Adrenal gland (tissue), 19 donors: ENCODE results near the gene PRAMEF26. TPM values are rescaled to one million over a fixed set of nuclear protein-coding genes. Genes with fewer than 3 reads are reported as not detected.
"Not testable (repeated sequence)": the region's sequence is repeated elsewhere in the genome, so short reads cannot be mapped to it uniquely, and the experiment has no call there.

Source experiments
- DNase-seq, 7 donors: peaks; one replicate each; pipeline ENCODE4 v3.0.0-alpha.2; 2019 to 2020
- H3K27ac ChIP-seq, 5 donors: fragments of 200-600 bp; sonication (generic) in 4 of 5; 1 replicate in 3 of 5; 2 replicates in 2 of 5; pipeline versions ENCODE4 v1.5.1 to v1.8.0; 2016 to 2020; ENCODE audit warnings: mild to moderate bottlenecking in 1 of 5
- H3K27me3 ChIP-seq: fragments of 200-600 bp; 2 replicates; pipeline ENCODE4 v1.8.0; 2021
- H3K36me3 ChIP-seq, 2 donors: fragments of 200-600 bp; replicated peaks in 1 of 2; 1 replicate in 1 of 2; 2 replicates in 1 of 2; pipeline versions ENCODE4 v1.5.1 to v1.8.0; 2018 to 2022
- H3K4me1 ChIP-seq, 2 donors: fragments of 200-600 bp; replicated peaks in 1 of 2; 1 replicate in 1 of 2; 2 replicates in 1 of 2; pipeline versions ENCODE4 v1.5.1 to v1.8.0; 2018 to 2021
- H3K4me3 ChIP-seq, 4 donors: fragments of 200-600 bp; sonication (generic) in 3 of 4; one replicate each; pipeline ENCODE4 v1.5.1; 2016 to 2018
- H3K9me3 ChIP-seq, 3 donors: fragments of 200-600 bp; sonication (generic) in 1 of 3; replicated peaks in 1 of 3; 1 replicate in 2 of 3; 2 replicates in 1 of 3; pipeline versions ENCODE4 v1.5.1 to v1.8.0; 2016 to 2021
- WGBS, 4 donors: extraction: QIAGEN DNeasy Blood & Tissue Kit in 2 of 4; methylation state at CpG; one replicate each; pipeline versions ENCODE4 v1.1.5 to v1.1.7; 2013 to 2017; 5-methylcytosine and 5-hydroxymethylcytosine counted together
- intact Hi-C, 2 donors: fragments of 100-400 bp; cut with DNase I; formaldehyde crosslinking; loops; one replicate each; pipeline versions ENCODE4 v1.14.1 to v1.15.0; 2022 to 2023
- long read RNA-seq, 10 donors: library from polyadenylated mRNA in 3 of 10; unstranded in 2 of 10; stranded (forward) in 1 of 10; transcript quantifications; one replicate each; pipeline ENCODE4 v2.0.0 and lab custom pipeline, GENCODE V29; 2021 to 2026
- polyA plus RNA-seq, 3 donors: library from polyadenylated mRNA; stranded (reverse); fragments of 200-250 nt in 2 of 3; fragments of 350-450 nt in 1 of 3; fragmentation: Illumina TruSeq in 1 of 3; extraction: RNeasy Lipid Tissue Mini Kit (QIAGEN cat#74804) in 1 of 3; gene quantifications; one replicate each; pipeline ENCODE4 v1.2.3, GENCODE V29; 2013 to 2014
- total RNA-seq, 9 donors: library from RNA; depleted of rRNA in 4 of 9; stranded (reverse); fragments of >200 nt in 4 of 9; fragments of 120-200 nt in 1 of 9; fragmentation: NEBNext Ultra II Directional in 1 of 9; extraction: Animal tissue kit (Norgen Biotek cat#: 25700) in 1 of 9; gene quantifications; one replicate each; pipeline versions ENCODE4 v1.1.0 to v1.2.4, GENCODE V29; 2013 to 2023
- donor health status: healthy with polysubstance abuse.
- donor health status: Bipolar disorder and iron deficiency.
- donor health status: DM: yes; HTN: yes; CAD: no.
- donor health status: DM: no; HTN: no; CAD: no.
- donor health status: DM: no; HTN: no; CAD: no.
- donor health status: DM: yes; HTN: yes; CAD: no.

PRAMEF26 gene
- total RNA-seq (not detected), polyA plus RNA-seq (not detected)
- long read RNA-seq, donor 1 = 0 reads
- long read RNA-seq, donor 2 = 0 reads
- long read RNA-seq, donor 3 = 0 reads
- long read RNA-seq, donor 4 = 0 reads
- long read RNA-seq, donor 5 = 0 reads
- long read RNA-seq, donor 6 = 0 reads
- long read RNA-seq, donor 7 = 0 reads
- long read RNA-seq, donor 8 = 0 reads
- long read RNA-seq, donor 9 = 0 reads
- long read RNA-seq, donor 10 = 0 reads

DNA sequence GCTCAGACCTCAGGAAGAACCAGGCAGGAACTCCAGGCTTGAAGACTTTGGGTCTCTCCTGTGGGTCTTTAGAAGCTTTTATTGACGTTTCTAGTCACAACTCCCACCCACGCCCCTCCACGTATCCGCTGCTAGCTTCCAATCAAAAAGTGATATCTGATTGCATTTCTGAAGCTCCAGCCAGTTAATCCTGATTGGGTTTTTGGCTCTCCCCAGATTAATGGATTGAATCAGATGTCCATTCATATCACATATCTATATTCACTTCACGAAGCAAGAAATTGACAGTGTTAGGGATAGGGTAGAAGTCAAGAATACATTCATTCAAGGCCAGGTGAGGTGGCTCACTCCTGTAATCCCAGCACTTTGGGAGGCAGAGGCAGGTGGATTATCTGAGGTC lies at the start of gene PRAMEF26:
Gene PRAMEF26, minus strand, starts transcription at position 101 of the 400 bp plus-strand sequence. CDS start 2,914 bp downstream, outside the sequence.
- H3K4me1 ChIP-seq, H3K9me3 ChIP-seq, H3K36me3 ChIP-seq, H3K4me3 ChIP-seq, H3K27ac ChIP-seq, DNase-seq, H3K27me3 ChIP-seq, intact Hi-C loops: not testable (repeated sequence)
- 60 to 75% methylated on average over 1 of the region's 5 CpGs; no CpG with 5 or more reads in 2 of the 4 donors for WGBS, 4 donors

DNA sequence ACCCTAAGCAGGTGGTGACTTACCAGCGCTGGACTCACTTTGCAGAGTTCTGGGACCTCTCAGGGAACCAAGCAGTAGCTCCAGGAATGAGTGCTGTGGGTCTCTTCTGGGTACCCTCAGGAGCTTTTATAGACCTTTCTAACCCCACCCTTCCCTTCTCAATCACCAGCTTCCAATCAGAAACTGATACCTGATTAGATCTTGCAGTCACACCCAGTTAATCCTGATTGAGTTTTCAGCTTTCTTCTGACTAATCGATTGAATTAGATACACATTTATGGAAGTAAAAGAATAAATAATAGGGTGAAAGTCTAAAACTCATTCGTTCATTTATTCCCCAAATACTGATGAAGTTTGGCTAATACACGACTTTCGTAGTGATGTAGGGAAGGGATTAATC lies 45.5 kb upstream of the PRAMEF26 start, which contains the start of gene PRAMEF13:
Gene PRAMEF13, minus strand, starts transcription at position 101 of the 400 bp plus-strand sequence. CDS start 1,820 bp downstream, outside the sequence.
- 80% methylated on average over 1 of the region's 5 CpGs; no CpG with 5 or more reads in 3 of the 4 donors for WGBS, 4 donors
- H3K36me3 ChIP-seq, H3K27ac ChIP-seq, H3K27me3 ChIP-seq, H3K9me3 ChIP-seq, intact Hi-C loops, H3K4me3 ChIP-seq, H3K4me1 ChIP-seq, DNase-seq: not testable (repeated sequence)

DNA sequence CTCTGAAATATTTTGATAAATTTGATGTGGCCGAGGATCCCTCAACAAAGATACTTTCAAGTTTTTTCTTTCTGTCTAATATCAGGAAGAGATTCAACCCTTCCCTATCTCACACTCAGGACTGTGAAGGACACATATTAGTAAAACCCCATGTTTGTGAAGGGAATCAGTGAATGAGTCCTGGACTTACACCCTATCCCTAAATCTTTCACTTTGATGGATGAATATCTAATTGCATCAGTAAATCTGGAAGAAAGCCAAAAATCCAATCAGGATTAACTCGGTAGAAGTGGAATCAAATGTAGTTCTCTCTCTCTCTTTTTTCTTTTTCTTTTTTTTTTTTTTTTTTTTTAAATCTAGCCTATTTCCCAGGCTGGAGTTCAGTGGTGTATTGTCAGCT lies 15.7 kb upstream of the PRAMEF26 start, which contains the start of gene PRAMEF9:
Gene PRAMEF9, plus strand, starts transcription at position 301 of the 400 bp plus-strand sequence. CDS start 3,433 bp downstream, outside the sequence.
- H3K9me3 ChIP-seq, H3K27ac ChIP-seq, H3K4me3 ChIP-seq, H3K4me1 ChIP-seq, DNase-seq, intact Hi-C loops, H3K27me3 ChIP-seq, H3K36me3 ChIP-seq: not testable (repeated sequence)
- WGBS, 4 donors = 58 to 92% (median 71%) methylated on average over 1 to 2 of the region's 2 CpGs

- H3K27me3 ChIP-seq, DNase-seq, H3K4me1 ChIP-seq, intact Hi-C loops, H3K4me3 ChIP-seq, H3K9me3 ChIP-seq, H3K27ac ChIP-seq, H3K36me3 ChIP-seq: not testable (repeated sequence)
- no CpG with 5 or more reads among the region's 8 CpGs for WGBS, 4 donors
Measured at GRCh38 chr1:13165531-13165930, 9.7 kb upstream of the PRAMEF26 start, which contains the start of gene HNRNPCL4. Gene HNRNPCL4 (minus strand): TSS chr1:13165631. CDS start chr1:13165467, 164 bp downstream.

- intact Hi-C loops, H3K4me3 ChIP-seq, H3K36me3 ChIP-seq, H3K4me1 ChIP-seq, H3K9me3 ChIP-seq, DNase-seq, H3K27me3 ChIP-seq, H3K27ac ChIP-seq: not testable (repeated sequence)
- 84 to 97% (median 93%) methylated on average over 6 of the region's 6 CpGs for WGBS, 4 donors
Measured at GRCh38 chr1:13116754-13117153, 39.1 kb downstream of the PRAMEF26 start, which contains the start of gene HNRNPCL2. Gene HNRNPCL2 (minus strand): TSS chr1:13116854. CDS start chr1:13116400, 454 bp downstream.

Other genes starting within 250 kb of the PRAMEF26 start
- gene PRAMEF7, start 239.4 kb downstream of the PRAMEF26 start, total RNA-seq = not detected
- gene PRAMEF7, start 239.4 kb downstream of the PRAMEF26 start, polyA plus RNA-seq = not detected
- not detected for gene PRAMEF6, start 208.4 kb downstream of the PRAMEF26 start, total RNA-seq
- not detected for gene PRAMEF6, start 208.4 kb downstream of the PRAMEF26 start, polyA plus RNA-seq
- gene PRAMEF27, start 99.4 kb downstream of the PRAMEF26 start, total RNA-seq = not detected
- gene PRAMEF27, start 99.4 kb downstream of the PRAMEF26 start, polyA plus RNA-seq = not detected
- gene HNRNPCL3, start 95.2 kb downstream of the PRAMEF26 start, total RNA-seq = not detected
- gene HNRNPCL3, start 95.2 kb downstream of the PRAMEF26 start, polyA plus RNA-seq = not detected
- gene PRAMEF25, start 85.2 kb downstream of the PRAMEF26 start, total RNA-seq = not detected
- not detected for gene PRAMEF25, start 85.2 kb downstream of the PRAMEF26 start, polyA plus RNA-seq
- not detected for gene HNRNPCL2, start 39.2 kb downstream of the PRAMEF26 start, total RNA-seq
- not detected for gene HNRNPCL2, start 39.2 kb downstream of the PRAMEF26 start, polyA plus RNA-seq
- gene HNRNPCL4, start 9.6 kb upstream of the PRAMEF26 start, total RNA-seq = not detected
- not detected for gene HNRNPCL4, start 9.6 kb upstream of the PRAMEF26 start, polyA plus RNA-seq
- not detected for gene PRAMEF9, start 15.8 kb upstream of the PRAMEF26 start, total RNA-seq
- gene PRAMEF9, start 15.8 kb upstream of the PRAMEF26 start, polyA plus RNA-seq = not detected
- gene PRAMEF13, start 45.4 kb upstream of the PRAMEF26 start, total RNA-seq = not detected
- gene PRAMEF13, start 45.4 kb upstream of the PRAMEF26 start, polyA plus RNA-seq = not detected
- gene PRAMEF18, start 70.1 kb upstream of the PRAMEF26 start, total RNA-seq = not detected
- not detected for gene PRAMEF18, start 70.1 kb upstream of the PRAMEF26 start, polyA plus RNA-seq
- not detected for gene PRAMEF5, start 98.2 kb upstream of the PRAMEF26 start, total RNA-seq
- not detected for gene PRAMEF5, start 98.2 kb upstream of the PRAMEF26 start, polyA plus RNA-seq
- not detected for gene PRAMEF8, start 129.1 kb upstream of the PRAMEF26 start, total RNA-seq
- gene PRAMEF8, start 129.1 kb upstream of the PRAMEF26 start, polyA plus RNA-seq = not detected
- gene PRAMEF33, start 147.5 kb upstream of the PRAMEF26 start, total RNA-seq = not detected
- gene PRAMEF33, start 147.5 kb upstream of the PRAMEF26 start, polyA plus RNA-seq = not detected
- not detected for gene PRAMEF15, start 159.6 kb upstream of the PRAMEF26 start, total RNA-seq
- not detected for gene PRAMEF15, start 159.6 kb upstream of the PRAMEF26 start, polyA plus RNA-seq
- not detected for gene PRAMEF14, start 191.1 kb upstream of the PRAMEF26 start, total RNA-seq
- gene PRAMEF14, start 191.1 kb upstream of the PRAMEF26 start, polyA plus RNA-seq = not detected
- not detected for gene PRAMEF19, start 215.9 kb upstream of the PRAMEF26 start, total RNA-seq
- not detected for gene PRAMEF19, start 215.9 kb upstream of the PRAMEF26 start, polyA plus RNA-seq
- not detected for gene PRAMEF17, start 233.6 kb upstream of the PRAMEF26 start, total RNA-seq
- not detected for gene PRAMEF17, start 233.6 kb upstream of the PRAMEF26 start, polyA plus RNA-seq